OCI-LY3 (cell line): Measurements from ENCODE around the gene TAF1D.

Experiments
- CTCF ChIP-seq: fragments of 200-600, 300-600 bp; sonication (generic); IDR thresholded peaks from 2 replicates; pipeline ENCODE4 v1.5.1; 2014; ENCODE audit warnings: antibody characterized with exemption, low read length, low read depth
- EZH2phosphoT487 ChIP-seq: fragments of 200-600 bp; shearing (Covaris generic); IDR thresholded peaks from 2 replicates; pipeline ENCODE4 v1.6.1; 2018; ENCODE audit warnings: antibody characterized with exemption, mixed run types, low read depth

- TF ChIP-seq EZH2phosphoT487: no peak
- TF ChIP-seq CTCF: no peak
Measured at GRCh38 chr11:93710239-93710638, 31.1 kb downstream of the TAF1D start.
